NCI-H510A treated with DMSO at 0.1 percent for 48 hours (cell line): ENCODE data around the gene TRIM41.
"Not testable (repeated sequence)": the region's sequence is repeated elsewhere in the genome, so short reads cannot be mapped to it uniquely, and the experiment has no call there.

Source experiments
- DNase-seq: peaks from one replicate; lab custom pipeline; 2025; lab: John Stamatoyannopoulos, UW

TRIM41 gene

DNA sequence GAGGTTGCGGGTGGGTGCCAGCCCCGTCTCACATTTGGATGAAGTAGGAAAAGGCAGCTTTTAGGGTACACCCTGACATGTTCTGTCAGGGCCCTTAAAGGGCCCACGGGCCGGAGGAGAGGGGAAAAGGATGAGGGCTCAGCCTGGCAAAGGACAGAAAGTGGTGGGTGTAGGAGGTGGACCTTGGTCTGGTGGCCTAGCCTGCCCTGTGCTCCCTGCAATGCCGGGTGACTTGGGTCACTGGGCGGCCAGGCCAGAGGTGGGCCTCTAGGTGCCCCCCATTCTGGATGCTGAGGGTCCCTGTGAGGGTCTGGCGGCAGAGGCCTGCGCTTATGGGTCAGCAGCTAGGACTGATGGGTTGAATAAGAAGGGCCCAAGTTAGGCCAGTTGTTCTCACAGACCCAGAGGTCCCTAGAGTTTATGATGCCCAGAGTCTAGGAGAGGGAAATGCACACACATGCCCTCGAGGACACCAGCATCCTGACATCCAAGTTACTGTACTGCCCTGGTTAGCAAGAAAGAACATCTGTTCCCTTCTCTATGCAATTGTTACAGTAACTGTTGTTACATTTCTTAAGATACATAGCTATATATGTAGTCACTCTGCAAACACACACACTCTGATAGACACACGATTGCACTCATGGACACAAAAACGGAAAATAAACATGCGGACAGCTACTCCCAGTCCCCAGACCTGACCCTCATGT is 30.6 kb upstream of the TRIM41 start:
- no peak for DNase-seq

DNA sequence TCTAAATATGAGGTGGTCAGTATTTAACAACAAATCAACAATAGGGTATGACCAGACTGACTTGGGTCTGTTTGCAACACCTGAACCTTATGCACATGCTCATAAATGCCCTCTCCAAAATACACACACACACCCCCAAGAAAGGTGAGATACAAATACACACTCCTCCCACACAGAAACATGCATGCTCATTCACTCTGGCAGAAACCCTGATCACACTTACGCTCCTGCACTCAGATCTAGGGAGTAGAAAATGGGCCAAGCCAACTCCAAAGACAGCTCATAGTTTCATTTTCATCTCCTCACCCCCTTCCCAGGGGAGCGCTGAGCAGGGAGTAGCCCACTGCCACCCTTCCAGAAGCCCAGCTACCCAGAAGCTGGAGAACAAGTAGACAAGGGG is 29.4 kb upstream of the TRIM41 start:
- DNase-seq = no peak

DNA sequence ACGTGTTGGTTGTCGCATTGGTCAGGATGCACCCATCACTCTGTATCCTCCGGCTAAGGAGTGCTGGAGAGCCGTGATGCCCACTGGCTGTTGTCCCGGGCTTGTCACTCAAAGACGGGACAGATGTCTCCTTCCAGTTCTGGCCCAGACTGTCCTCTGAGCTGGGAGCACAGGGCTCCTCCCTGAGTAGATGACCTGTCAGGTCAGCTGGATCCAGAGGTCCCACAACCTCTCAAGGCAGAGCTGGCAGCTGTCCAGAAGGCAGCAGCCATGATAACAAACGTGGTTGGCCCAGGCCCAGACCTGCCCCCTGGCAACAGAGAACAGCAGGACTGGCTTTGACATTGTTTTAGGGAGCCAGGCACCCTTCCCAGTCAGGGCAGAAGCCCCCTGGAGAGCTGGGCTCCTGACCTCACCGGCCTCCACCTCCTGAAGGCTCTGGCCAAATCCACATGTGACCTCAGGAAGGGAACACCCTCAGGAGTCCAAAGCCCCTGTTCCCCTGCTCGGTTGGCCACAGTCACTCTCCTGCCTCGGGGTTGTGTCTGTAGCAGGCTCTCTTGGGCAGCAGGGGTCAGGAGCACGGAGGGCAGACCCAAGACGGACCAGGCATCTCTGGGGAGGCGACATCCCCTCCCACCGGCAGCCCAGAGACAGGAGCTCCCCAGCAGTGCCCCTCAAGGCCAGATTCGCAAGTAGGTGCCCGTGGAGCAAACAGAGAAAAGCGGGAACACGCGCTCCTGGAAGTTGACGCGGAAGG is 28.4 kb upstream of the TRIM41 start:
- no peak for DNase-seq

DNA sequence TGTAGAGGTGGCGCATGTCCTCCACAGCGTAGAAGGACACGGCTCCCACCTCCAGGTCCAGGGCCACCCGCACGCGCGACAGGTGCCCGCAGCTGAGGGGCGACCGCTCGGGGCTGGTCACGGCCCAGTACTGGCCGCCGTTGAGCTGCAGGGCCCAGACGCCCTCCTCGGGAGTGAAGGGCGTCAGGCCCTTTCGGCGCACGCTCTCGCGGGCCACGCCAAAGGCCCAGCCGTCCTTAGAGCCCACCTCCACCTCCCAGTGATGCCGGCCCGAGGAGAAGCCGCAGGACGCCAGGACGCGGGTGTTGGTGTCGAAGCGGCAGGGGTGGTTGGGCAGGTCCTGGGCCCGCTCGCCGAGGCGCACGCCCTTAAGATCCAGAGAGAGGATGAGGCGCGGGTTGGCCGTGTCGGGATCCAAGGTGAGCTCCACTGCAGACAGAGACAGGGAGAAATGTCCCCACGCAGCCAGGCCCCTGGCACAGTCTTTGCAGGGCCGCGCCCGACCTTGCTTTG is 27.8 kb upstream of the TRIM41 start:
- no peak for DNase-seq

DNA sequence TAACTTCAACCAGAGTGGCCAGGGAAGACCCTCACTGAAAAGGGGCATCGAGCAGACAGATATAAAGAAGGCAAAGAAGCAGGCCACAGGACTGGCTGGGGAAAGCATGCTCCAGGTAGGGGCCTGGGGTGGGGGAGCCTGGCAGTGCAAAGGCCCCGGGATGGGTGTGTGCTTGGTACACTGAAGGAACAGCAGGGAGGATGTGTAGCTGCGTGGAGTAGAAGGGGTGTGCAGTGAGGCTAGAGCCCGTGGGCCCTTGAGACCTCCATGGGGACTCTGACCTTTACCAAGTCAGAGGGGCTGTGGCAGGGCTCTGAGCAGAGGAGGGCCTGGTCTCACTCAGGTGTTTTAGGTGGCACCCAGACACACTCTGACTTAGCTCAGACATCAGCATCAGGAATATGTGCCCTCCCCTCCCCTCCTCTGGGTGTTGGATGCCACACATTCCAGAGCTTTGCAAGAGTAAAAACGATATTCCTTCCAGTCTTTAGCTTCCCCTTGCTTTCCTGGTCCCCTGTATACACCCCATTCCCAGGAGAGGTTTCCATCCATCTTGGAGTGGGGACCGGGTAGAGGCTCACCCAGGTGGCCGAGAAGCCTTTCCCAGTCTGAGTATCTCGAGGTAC is 25.6 kb upstream of the TRIM41 start:
- no peak for DNase-seq

DNA sequence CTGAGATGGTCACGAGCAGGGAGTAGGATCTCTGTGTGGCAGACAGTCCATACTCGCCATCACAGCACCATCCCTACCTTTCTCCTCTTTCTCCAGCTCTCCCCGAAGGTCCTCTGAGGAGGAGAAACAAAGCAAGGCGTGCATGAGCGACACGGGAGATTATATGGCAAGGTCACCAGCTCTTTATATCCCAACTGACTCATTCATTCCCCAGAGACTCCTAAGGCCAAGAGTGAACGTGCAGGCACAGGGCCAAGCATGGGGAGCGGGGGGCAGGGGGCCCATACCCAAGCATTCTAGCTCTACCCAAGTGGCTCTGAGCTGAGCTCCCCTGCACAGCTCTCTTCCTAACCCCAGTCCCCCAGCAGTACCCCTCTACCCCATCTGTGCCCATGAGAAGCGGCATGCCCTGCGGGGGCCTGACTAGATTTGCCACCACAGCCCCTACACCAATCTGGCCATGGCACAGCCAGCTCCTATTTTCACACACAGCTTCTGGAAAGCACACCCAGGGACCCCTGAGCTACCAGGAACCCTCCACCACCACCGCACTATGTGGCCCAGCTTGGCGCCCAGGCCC is 24.9 kb upstream of the TRIM41 start:
- no peak for DNase-seq

DNA sequence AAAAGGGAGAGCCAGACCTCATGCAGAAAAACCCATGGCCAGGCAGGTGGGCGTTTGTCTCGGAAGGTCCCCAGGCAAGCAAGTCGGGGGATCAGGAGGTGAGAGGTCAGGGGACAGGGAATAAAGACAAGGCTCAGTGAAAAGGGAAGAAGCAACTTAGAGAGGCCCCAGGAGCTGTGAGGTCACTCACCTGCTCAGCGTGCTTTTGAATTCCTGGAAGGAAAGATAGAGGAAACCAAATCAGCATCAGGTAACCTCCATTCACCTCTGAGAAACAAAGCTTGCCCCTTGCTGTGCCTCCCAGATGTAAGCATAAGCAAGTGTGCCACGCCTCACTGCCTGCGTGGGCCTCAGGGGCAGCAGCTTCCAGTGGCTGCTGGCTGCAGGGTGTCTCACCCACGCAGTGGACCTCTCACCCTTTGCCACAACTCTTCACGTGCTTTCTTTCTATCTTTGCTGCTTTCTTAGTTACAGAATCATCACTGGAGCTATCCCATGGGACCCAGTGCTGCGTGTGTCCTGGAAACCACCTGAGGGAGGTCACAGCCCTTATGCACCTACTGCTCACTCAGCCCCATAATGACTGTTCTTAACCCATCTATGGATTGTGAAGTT is 24.1 kb upstream of the TRIM41 start:
- no peak for DNase-seq

DNA sequence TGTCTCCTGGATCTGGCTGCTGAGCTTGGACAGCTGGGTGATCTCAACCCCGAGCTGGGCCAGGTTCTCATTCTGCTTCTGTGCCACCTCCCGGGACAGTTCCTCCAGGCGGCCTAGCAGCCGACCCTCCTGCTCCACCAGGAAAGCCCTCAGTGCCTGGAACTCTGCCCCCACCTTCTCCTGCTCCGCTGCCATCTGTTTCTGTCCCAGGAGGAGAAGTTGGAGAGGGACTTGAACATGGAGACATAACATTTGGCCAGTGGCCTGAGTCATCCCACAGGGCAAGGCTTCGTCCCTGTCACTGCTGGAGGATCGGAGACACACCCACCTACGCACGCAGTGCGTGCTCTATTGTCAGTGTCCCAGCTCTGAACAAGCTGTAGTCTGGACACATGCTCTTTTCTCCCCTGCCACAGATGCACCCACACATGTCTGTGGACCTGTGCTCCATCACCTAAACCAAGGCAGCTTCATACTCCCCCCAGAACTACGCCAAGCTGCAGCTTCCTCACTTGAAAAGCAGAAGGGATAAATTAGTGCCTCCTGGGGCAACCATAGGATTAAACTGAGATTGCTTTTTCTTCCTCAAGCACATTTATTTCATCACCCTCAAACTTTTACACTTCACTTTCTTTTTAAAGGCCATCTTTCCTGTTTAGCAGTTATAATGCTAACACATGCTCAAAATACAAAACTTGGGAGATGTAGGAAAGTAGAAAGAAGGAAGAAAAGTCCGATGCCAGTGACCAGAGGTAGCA is 23.0 kb upstream of the TRIM41 start:
- no peak for DNase-seq

DNA sequence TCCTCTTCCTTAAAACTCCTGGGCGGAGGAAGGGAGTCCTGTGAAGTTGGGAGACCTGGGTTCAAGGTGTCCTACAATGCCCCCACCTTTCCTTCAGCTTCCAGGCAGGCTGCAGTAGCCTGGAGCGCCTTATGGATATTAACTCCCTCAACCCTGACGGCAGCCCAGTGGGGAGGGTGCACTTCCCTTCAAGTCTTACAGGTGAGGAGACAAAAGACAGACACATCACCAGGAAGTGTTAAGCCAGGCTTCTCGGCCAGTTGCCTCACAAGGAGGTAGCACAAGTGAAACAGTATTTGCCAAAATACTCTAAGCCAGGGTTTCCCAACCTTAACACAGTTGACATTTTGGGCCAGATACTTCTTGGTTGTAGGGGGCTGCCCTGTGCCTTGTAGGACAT is 22.3 kb upstream of the TRIM41 start:
- no peak for DNase-seq

DNA sequence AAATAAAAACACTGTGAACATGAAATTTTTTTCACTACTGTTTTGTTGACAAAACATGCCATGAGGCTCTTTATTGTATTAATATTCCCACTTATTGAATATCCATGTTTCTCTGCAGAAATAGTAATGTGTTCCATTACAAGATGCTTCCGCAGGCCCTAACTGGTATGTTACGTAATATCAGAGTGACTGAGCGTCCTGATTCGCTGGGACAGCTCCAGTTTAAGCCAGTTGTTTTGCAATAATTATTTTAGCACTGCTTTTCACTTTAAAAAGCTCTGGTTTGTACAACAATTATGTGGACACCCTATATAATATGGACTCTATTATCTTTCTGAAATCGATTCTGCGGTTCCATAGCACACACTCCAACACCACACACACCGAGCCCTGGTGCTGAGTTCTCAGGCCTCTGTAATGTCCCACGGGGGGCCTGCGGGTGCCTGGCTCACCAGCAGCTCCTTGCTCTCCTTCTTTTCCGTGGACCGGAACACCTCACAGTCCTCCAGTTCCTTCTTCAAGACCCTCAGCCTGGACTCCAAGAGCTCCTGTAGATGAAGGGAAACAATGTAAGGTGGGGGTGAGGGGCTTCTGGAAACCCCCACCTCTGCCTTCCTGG is 19.9 kb upstream of the TRIM41 start:
- no peak for DNase-seq

DNA sequence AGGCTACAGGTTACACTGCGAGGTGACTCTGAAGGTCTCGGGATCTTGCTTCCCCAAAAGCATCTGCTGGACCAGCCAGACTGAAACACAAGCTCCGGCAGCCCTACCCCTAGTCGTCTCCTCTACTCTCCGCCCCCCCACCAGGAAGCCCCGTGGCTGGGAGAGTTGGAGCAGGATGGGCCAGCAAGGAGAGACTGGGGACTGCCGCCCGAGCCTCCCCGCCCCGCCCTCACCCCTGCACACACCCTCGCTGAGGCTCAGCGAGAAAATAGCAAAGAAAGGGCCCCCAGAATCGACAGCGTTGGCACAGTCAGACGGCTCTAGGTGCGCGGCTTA is 19.3 kb upstream of the TRIM41 start:
- DNase-seq = no peak

DNA sequence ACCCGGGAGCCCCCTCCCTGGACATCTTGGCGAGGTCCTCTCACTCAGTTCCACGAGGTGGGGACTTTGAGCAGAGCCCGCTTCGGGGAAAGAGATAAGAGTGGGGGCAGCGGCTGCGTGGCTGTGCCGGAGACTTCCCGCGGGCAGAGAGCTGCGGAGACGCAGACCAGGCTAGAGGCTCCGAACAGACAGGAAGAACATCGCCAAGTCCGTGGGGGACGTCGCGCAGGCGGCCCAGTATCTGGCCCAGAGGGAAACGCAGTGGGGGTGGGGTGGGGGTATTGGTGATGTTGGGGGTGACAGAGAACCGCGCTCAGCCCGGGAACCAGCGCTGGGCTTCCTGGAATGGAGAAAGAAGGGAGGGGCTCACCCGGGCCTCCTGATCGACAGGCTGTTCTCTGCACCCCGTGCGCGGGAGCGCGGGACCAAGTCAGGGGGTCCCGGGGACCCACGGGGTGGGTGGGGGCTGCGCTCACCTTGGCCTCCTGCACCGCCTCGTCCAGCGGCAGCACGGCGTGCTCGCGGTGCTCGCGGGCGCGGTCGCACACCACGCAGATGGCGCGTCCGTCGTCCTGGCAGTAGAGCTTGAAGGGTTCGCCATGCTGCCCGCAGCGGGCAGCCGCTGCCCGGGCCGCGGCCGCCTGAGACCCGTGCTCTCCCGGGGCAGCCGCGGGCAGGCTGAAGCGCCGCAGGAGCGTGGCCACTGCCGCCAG is 18.8 kb upstream of the TRIM41 start:
- DNase-seq = no peak

DNA sequence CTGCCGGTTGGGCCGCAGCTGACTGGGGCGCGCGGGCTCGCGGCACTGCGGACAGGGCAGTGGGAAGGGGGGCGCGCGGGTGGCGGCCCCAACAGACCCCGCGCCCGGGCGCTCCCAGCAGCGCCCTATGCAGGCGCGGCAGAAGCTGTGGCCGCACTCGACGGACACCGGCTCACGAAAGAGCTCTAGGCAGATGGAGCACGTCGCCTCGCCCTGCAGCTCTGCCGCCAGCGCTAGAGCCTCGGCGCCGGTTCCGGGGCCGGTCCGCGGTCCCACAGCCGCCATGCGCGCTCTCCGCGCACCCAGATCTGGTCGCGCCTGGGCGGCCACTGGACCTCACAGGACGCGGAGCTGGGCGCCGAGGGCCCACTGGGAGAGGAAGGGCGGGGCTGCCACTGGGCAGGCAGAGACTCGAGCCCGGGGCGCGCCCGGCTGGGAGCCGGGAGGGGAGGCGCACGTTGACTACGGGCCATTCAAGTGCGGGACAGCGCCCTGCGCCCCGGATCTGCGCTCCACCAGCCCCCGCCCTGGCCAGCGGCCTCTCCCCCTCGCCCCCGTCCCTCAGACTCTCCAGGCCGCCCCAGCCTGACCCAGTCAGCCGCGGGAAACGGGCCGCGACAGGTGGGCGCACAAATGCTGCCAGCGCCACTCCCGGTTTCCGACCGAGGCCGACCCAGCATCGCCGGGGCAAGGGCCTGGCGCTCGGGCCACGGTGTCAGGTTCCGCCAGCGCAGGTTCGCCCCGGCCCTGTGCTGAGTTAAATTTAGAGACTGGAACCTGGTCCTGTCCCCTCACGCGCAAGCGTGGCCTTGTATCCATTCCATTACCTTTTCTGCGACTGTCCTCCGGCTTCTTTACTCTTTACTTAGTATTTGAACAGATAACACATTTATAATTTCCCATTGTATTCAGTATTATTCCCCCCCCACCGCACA is 18.0 kb upstream of the TRIM41 start, which contains the start of gene TRIM7:
TSS of gene TRIM7 (minus strand) at position 371 of the 935 bp plus-strand sequence. CDS start at position 285, 86 bp downstream.
- no peak for DNase-seq

DNA sequence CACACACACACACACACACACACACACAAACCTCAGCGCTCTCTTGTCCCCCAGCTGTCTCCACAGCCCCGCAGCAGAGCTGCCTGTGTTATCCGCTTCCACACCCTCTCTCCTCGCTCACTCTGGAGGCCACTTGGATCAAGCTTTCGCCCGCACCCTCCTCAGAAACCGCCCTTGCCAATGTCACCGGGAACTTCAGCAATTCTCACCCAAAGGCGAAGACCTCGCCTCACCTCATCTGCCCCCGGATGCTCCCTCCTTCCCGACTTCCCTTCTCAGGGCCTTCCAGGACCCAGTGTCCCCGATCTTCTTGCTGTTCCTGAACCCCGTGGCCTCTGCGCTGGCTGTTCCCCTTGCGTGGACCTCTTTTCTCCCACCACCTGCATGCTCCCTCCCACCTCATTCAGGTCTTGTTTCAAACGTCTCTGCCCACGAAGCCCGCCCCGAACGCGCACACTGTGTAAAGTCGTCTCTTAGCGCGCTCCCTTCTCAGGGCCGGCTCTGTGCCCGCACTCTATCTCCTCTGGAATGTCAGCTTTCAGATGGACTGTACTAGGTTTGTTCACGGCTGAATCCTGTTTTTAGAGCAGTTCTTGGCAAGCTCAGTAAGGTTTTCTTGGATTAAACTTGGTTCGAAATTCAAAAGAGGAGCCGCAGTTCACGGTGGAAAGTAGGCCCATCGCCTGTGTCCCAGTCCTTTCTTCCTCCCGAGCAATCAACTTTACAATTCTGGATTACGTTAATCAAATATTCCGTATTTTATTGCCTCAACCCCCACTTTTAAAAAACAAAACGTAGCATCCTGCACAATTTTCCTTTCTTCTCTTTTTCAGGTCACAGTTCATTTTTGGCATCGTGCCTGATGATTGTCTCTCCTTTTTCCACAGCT is 17.1 kb upstream of the TRIM41 start:
- no peak for DNase-seq

DNA sequence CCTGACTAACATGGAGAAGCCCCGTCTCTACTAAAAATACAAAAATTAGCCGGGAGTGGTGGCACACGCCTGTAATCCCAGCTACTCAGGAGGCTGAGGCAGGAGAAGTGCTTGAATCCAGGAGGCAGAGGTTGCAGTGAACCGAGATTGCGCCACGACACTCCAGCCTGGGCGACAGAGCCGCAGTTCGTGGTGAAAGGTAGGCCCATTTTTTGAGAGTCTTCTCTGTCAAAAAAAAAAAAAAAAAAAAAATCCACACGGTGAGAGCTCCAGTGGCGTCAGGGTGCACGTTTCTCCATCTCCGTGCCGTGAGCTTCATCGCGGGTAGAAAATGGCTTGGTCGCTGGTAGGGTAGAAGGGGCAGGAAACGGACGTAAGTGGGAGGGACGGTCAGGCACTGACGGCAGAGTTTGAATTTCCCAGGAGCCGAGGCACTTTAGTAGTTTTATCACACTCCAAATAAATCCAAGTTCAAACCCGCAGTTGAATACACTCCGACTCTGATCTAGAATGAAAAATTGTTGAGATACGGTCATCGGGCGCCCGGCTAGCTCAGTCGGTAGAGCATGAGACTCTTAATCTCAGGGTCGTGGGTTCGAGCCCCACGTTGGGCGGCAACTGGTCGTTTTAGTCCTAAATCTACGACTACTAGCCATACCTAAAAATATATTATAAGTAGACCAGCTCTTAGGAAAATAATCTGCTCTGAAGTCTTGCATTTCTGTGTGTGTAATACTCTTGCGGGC is 15.7 kb upstream of the TRIM41 start:
- DNase-seq = no peak

DNA sequence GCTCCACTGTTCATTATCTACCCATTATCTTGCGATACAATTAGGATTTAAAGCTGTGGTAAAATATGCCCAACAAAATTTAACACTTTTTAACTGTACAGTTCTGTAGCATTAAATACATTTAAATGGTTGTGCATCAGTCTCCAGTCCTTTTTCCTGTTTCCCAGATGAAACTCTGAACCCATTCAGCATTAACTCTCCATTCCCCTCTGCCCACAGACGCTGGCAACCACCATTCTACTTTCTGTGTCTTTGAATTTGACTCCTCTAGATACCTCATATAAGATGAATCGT is 15.2 kb upstream of the TRIM41 start:
- DNase-seq = no peak

DNA sequence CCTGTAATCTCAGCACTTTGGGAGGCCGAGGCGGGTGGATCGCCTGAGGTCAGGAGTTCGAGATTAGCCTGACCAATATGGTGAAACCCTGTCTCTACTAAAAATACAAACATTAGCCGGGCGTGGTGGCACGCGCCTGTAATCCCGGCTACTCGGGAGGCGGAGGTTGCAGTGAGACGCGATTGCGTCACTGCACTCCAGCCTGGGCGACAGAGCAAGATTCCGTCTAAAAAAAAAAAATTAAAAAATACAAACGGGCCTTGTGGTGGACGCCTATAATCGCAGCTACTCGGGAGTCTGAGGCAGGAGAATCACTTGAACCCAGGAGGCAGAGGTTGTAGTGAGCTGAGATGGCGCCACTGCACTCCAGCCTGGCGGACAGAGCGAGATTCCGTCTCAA is 14.1 kb upstream of the TRIM41 start:
- DNase-seq = not testable (repeated sequence)

DNA sequence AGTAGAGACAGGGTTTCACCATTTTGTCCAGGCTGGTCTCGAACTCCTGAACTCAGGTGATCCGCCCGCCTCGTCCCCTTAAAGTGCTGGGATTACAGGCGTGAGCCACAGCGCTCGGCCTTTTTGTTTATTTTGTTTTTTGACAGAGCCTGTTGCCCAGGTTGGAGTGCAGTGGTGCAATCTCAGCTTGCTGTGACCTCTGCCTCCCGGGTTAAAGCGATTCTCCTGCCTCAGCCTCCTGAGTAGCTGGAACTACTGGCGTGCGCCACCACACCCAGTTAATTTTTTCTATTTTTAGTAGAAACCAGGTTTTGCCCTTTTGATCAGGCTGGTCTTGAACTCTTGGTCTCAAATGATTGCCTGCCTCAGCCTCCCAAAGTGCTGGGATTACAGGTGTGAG is 12.9 kb upstream of the TRIM41 start:
- DNase-seq = not testable (repeated sequence)
